Activated T-helper 2 cell treated with anti-CD3 and anti-CD28 coated beads, Interferon-gamma antibody, Interleukin-2, Interleukin-4, amounts not matched to agents 10 μg/mL and 5 μg/mL and 100 μg/mL, durations not matched to agents 14 hours and 24 hours and 36 hours (primary cell): ENCODE measurements around the gene TAOK3. TPM values are rescaled to one million over a fixed set of nuclear protein-coding genes. Genes with fewer than 3 reads are reported as not detected.

ENCODE experiments used
- DNase-seq: peaks from one replicate; pipeline ENCODE4 v3.0.0; 2021; ENCODE audit warnings: low spot score
- H3K27ac Mint-ChIP-seq: one replicate; pipeline ENCODE4 v1.8.0; 2021; ENCODE audit warnings: mixed read lengths
- H3K27me3 Mint-ChIP-seq: one replicate; pipeline ENCODE4 v1.8.0; 2021; ENCODE audit warnings: low read depth, mixed read lengths
- H3K36me3 Mint-ChIP-seq: one replicate; pipeline ENCODE4 v1.8.0; 2021; ENCODE audit warnings: low read depth, mixed read lengths
- H3K4me1 Mint-ChIP-seq: one replicate; pipeline ENCODE4 v1.8.0; 2021; ENCODE audit warnings: low read depth, mixed read lengths
- H3K4me3 Mint-ChIP-seq: one replicate; pipeline ENCODE4 v1.8.0; 2021; ENCODE audit warnings: low read depth, mild to moderate bottlenecking, moderate library complexity, mixed read lengths
- H3K9me3 Mint-ChIP-seq: one replicate; pipeline ENCODE4 v1.8.0; 2021; ENCODE audit warnings: mixed read lengths
- intact Hi-C: fragments of 100-400 bp; cut with micrococcal nuclease; formaldehyde crosslinking; loops from one replicate; pipeline ENCODE4 v1.15.1; 2023
- total RNA-seq: library from RNA; stranded (reverse); gene quantifications from 2 replicates; pipeline ENCODE4 v1.2.3, GENCODE V29; 2022

TAOK3 gene
- total RNA-seq, 1 donor from 2014 or later, result 52.4 TPM

- Mint-ChIP-seq H3K27ac (no peak overlapping the region), H3K9me3 (no peaks in the 10 kb centered on the region), H3K4me3 (no peak overlapping the region), H3K27me3 (no peaks in the 10 kb centered on the region), H3K4me1 (no peaks in the 10 kb centered on the region), H3K36me3 (peaks cover 23% of the 10 kb centered on the region)
- no peak for DNase-seq
- intact Hi-C loops, result no loop called here
These were observed 182.4 kb downstream of the TAOK3 start for GRCh38 chr12:118190266-118190665.

- Mint-ChIP-seq H3K9me3 (no peaks in the 10 kb centered on the region), H3K4me1 (no peaks in the 10 kb centered on the region), H3K27ac (no peak overlapping the region), H3K36me3 (peaks cover 22% of the 10 kb centered on the region), H3K4me3 (no peak overlapping the region), H3K27me3 (no peaks in the 10 kb centered on the region)
- no peak for DNase-seq
- intact Hi-C loops, result no loop called here
These were observed 182.9 kb downstream of the TAOK3 start for GRCh38 chr12:118189741-118190191.

- Mint-ChIP-seq H3K4me1 (no peaks in the 10 kb centered on the region), H3K9me3 (no peaks in the 10 kb centered on the region), H3K36me3 (peaks cover 22% of the 10 kb centered on the region)
These were observed 183.9 kb downstream of the TAOK3 start for GRCh38 chr12:118188690-118189371.

GRCh38 chr12:118187751-118188435 is 184.8 kb downstream of the TAOK3 start:
- H3K9me3 Mint-ChIP-seq, result no peaks in the 10 kb centered on the region
- intact Hi-C loops, result no loop called here
- peaks cover 1% of the 10 kb centered on the region for H3K4me1 Mint-ChIP-seq
- peaks cover 22% of the 10 kb centered on the region for H3K36me3 Mint-ChIP-seq
- no peak overlapping the region for H3K4me3 Mint-ChIP-seq
- no peaks in the 10 kb centered on the region for H3K27me3 Mint-ChIP-seq
- no peak for DNase-seq
- peak overlapping the region; percentile 3 for H3K27ac Mint-ChIP-seq

More at GRCh38 chr12:118188690-118189371, 183.9 kb downstream of the TAOK3 start:
- Mint-ChIP-seq H3K27ac (no peak overlapping the region), H3K27me3 (no peaks in the 10 kb centered on the region), H3K4me3 (no peak overlapping the region)
- intact Hi-C loops, result no loop called here
- no peak for DNase-seq

- Mint-ChIP-seq H3K27me3 (no peaks in the 10 kb centered on the region), H3K27ac (no peak overlapping the region), H3K4me1 (peaks cover 7% of the 10 kb centered on the region), H3K4me3 (no peak overlapping the region), H3K36me3 (peaks cover 29% of the 10 kb centered on the region), H3K9me3 (no peaks in the 10 kb centered on the region)
- no peak for DNase-seq
- intact Hi-C loops, result no loop called here
These were observed 186.9 kb downstream of the TAOK3 start for GRCh38 chr12:118185602-118186397.

GRCh38 chr12:118183711-118184110 is 189.0 kb downstream of the TAOK3 start:
- H3K27ac Mint-ChIP-seq, result no peak overlapping the region
- H3K27me3 Mint-ChIP-seq, result no peaks in the 10 kb centered on the region
- no peak overlapping the region for H3K4me3 Mint-ChIP-seq
- peaks cover 29% of the 10 kb centered on the region for H3K36me3 Mint-ChIP-seq
- peaks cover 9% of the 10 kb centered on the region for H3K4me1 Mint-ChIP-seq
- DNase-seq, result no peak
- no peaks in the 10 kb centered on the region for H3K9me3 Mint-ChIP-seq
- intact Hi-C loops, result loop anchor here (5.0 kb wide), 1 partner anchor 61 kb away; no protein-coding TSS in a partner anchor

GRCh38 chr12:118183155-118183554 is 189.6 kb downstream of the TAOK3 start:
- Mint-ChIP-seq H3K27ac (no peak overlapping the region), H3K27me3 (no peaks in the 10 kb centered on the region), H3K4me1 (peaks cover 9% of the 10 kb centered on the region), H3K9me3 (no peaks in the 10 kb centered on the region), H3K4me3 (no peak overlapping the region), H3K36me3 (peaks cover 28% of the 10 kb centered on the region)
- intact Hi-C loops, result loop anchor here (5.0 kb wide), 1 partner anchor 61 kb away; no protein-coding TSS in a partner anchor
- no peak for DNase-seq

- H3K36me3 Mint-ChIP-seq, result peaks cover 59% of the 10 kb centered on the region
- no peak for DNase-seq
- intact Hi-C loops, result no loop called here
- no peak overlapping the region for H3K27ac Mint-ChIP-seq
- H3K4me1 Mint-ChIP-seq, result peaks cover 2% of the 10 kb centered on the region
- H3K27me3 Mint-ChIP-seq, result no peaks in the 10 kb centered on the region
- H3K9me3 Mint-ChIP-seq, result no peaks in the 10 kb centered on the region
- no peak overlapping the region for H3K4me3 Mint-ChIP-seq
These were observed 196.8 kb downstream of the TAOK3 start for GRCh38 chr12:118175823-118176447.

GRCh38 chr12:118166946-118167345 is 205.8 kb downstream of the TAOK3 start:
- H3K36me3 Mint-ChIP-seq, result peaks cover 69% of the 10 kb centered on the region
- no peaks in the 10 kb centered on the region for H3K27me3 Mint-ChIP-seq
- H3K4me3 Mint-ChIP-seq, result no peak overlapping the region
- intact Hi-C loops, result loop anchor here (1.0 to 5.0 kb wide), 4 partner anchors 30 to 210 kb away; partner anchors contain the start of gene PEBP1
- peaks cover 4% of the 10 kb centered on the region for H3K9me3 Mint-ChIP-seq
- H3K4me1 Mint-ChIP-seq, result peaks cover 21% of the 10 kb centered on the region
- H3K27ac Mint-ChIP-seq, result peak overlapping the region; percentile 38
- DNase-seq, result no peak

GRCh38 chr12:118164798-118165486 is 207.8 kb downstream of the TAOK3 start:
- intact Hi-C loops, result loop anchor here (5.0 kb wide), 2 partner anchors 142 to 192 kb away; no protein-coding TSS in a partner anchor
- H3K36me3 Mint-ChIP-seq, result peaks cover 66% of the 10 kb centered on the region
- peaks cover 4% of the 10 kb centered on the region for H3K9me3 Mint-ChIP-seq
- peak overlapping the region; percentile 65 for H3K27ac Mint-ChIP-seq
- H3K27me3 Mint-ChIP-seq, result no peaks in the 10 kb centered on the region
- no peak for DNase-seq
- H3K4me3 Mint-ChIP-seq, result no peak overlapping the region
- H3K4me1 Mint-ChIP-seq, result peaks cover 21% of the 10 kb centered on the region

- Mint-ChIP-seq H3K27me3 (no peaks in the 10 kb centered on the region), H3K27ac (no peak overlapping the region), H3K4me3 (no peak overlapping the region), H3K9me3 (no peaks in the 10 kb centered on the region), H3K4me1 (peaks cover 9% of the 10 kb centered on the region), H3K36me3 (peaks cover 40% of the 10 kb centered on the region)
- intact Hi-C loops, result no loop called here
- DNase-seq, result no peak
These were observed 212.2 kb downstream of the TAOK3 start for GRCh38 chr12:118160536-118160935.

- Mint-ChIP-seq H3K27me3 (no peaks in the 10 kb centered on the region), H3K4me1 (no peaks in the 10 kb centered on the region), H3K27ac (no peak overlapping the region), H3K4me3 (no peak overlapping the region), H3K9me3 (no peaks in the 10 kb centered on the region), H3K36me3 (peaks cover 34% of the 10 kb centered on the region)
- DNase-seq, result no peak
- intact Hi-C loops, result no loop called here
These were observed 221.0 kb downstream of the TAOK3 start for GRCh38 chr12:118151755-118152154.
